Measurements from ENCODE around the gene DCAF11.

- no peak for TF ChIP-seq CTCF (conservative IDR thresholded peaks at IDR 0.05; ENCODE audit: low read depth, low read length)
- TF ChIP-seq EZH2 (IDR thresholded peaks at IDR 0.05; ENCODE audit: borderline replicate concordance, low read depth, low read length, poor library complexity, severe bottlenecking): no peak
These were observed 27.6 kb upstream of the DCAF11 start for GRCh38 chr14:24087004-24087403.
